Kidney tubule cell (primary cell): ENCODE results near the gene DCDC2B.

Experiments used
- DNase-seq: peaks from one replicate; pipeline ENCODE4 v3.0.0-alpha.2; 2018; ENCODE audit warnings: low spot score

The DCDC2B gene

GRCh38 chr1:32195972-32196823 lies 12.7 kb upstream of the DCDC2B start:
- DNase-seq = no peak

- DNase-seq = peak; percentile 41
Observed at GRCh38 chr1:32197074-32197473, 11.8 kb upstream of the DCDC2B start.

GRCh38 chr1:32197837-32198236 lies 11.1 kb upstream of the DCDC2B start:
- DNase-seq = no peak

- no peak for DNase-seq
Observed at GRCh38 chr1:32198237-32199042, 10.4 kb upstream of the DCDC2B start.

GRCh38 chr1:32199043-32199716 lies 9.7 kb upstream of the DCDC2B start:
- DNase-seq = no peak

GRCh38 chr1:32199717-32200072 lies 9.2 kb upstream of the DCDC2B start:
- no peak for DNase-seq

GRCh38 chr1:32200226-32201010 lies 8.5 kb upstream of the DCDC2B start, which contains the start of gene CCDC28B:
TSS of gene CCDC28B (plus strand) at chr1:32200595. CDS start at chr1:32201936, 1,341 bp downstream.
- DNase-seq = peak; percentile 60

- DNase-seq = peak; percentile 41
Observed at GRCh38 chr1:32201011-32201855, 7.7 kb upstream of the DCDC2B start.

GRCh38 chr1:32204943-32205361 lies 3.9 kb upstream of the DCDC2B start:
- no peak for DNase-seq

GRCh38 chr1:32205401-32206370 lies 3.2 kb upstream of the DCDC2B start, which contains the start of gene IQCC:
TSS of gene IQCC (plus strand) at chr1:32205671. CDS start at chr1:32205682, 11 bp downstream.
- peak; percentile 89 for DNase-seq

- DNase-seq = no peak
Observed at GRCh38 chr1:32208469-32208868, 420 bp upstream of the DCDC2B start.

GRCh38 chr1:32215629-32216480 lies 7.0 kb downstream of the DCDC2B start:
- DNase-seq = peak; percentile 71

- DNase-seq = no peak
Observed at GRCh38 chr1:32216566-32216965, 7.7 kb downstream of the DCDC2B start.

- DNase-seq = no peak
Observed at GRCh38 chr1:32219022-32219421, 10.1 kb downstream of the DCDC2B start.

GRCh38 chr1:32220746-32221580 lies 12.1 kb downstream of the DCDC2B start:
- peak; percentile 94 for DNase-seq

GRCh38 chr1:32221581-32221979 lies 12.7 kb downstream of the DCDC2B start:
- DNase-seq = no peak

- peak; percentile 94 for DNase-seq
Observed at GRCh38 chr1:32221980-32222755, 13.3 kb downstream of the DCDC2B start, which contains the start of the genes EIF3I and TMEM234. TSS of gene EIF3I (plus strand) at chr1:32222407. CDS start at chr1:32222442, 35 bp downstream. TSS of gene TMEM234 (minus strand) at chr1:32222353. CDS start at chr1:32222322, 31 bp downstream.
